Measurements from ENCODE around the gene PLA2G3.

Gene PLA2G3

DNA sequence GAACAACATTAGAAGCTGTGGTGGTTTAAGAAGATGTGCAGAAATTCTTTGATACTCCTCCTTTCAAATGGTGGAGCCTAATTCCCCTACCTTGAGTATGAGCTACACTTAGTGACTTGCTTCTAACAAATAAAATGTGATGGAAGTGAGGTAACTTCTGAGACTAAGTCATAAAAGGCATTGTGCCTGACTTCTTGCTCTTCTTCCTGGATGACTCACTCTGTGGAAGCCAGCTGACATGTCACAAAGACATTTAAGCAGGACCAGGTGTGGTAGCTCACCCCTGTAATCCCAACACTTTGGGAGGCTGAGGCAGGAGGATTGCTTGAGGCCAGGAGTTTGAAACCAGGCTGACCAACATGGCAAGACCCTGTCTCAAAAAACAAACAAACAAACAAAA lies 3.9 kb upstream of the PLA2G3 start:
- no peak for DNase-seq

GRCh38 chr22:31143537-31143936 lies 3.2 kb upstream of the PLA2G3 start:
- no peak for DNase-seq

DNA sequence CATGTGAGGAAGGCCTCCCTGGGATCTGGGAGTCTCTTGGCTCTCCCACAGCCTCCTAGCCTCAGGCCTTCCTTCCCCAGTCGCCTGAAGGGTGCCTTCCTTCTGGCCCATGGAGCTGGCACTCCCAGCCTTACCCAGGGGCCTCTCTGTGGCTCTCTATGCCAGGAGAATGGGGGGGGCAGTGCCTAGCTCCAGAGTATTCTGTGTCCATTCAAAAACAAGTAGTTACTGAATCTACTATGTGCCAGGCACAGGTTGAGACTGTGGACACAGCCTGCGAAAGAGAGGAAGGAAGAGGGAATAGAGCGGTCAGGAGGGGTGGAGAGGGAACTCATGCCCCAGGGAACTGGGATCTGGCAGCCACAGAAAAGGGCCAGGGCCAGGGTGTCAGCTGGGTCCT lies 2.7 kb upstream of the PLA2G3 start:
- no peak for DNase-seq

GRCh38 chr22:31142285-31142684 lies 2.0 kb upstream of the PLA2G3 start:
- DNase-seq, result no peak

- DNase-seq, result no peak
Observed at GRCh38 chr22:31141551-31141950, 1.2 kb upstream of the PLA2G3 start.

GRCh38 chr22:31140746-31141145 lies 438 bp upstream of the PLA2G3 start:
- no peak for DNase-seq

DNA sequence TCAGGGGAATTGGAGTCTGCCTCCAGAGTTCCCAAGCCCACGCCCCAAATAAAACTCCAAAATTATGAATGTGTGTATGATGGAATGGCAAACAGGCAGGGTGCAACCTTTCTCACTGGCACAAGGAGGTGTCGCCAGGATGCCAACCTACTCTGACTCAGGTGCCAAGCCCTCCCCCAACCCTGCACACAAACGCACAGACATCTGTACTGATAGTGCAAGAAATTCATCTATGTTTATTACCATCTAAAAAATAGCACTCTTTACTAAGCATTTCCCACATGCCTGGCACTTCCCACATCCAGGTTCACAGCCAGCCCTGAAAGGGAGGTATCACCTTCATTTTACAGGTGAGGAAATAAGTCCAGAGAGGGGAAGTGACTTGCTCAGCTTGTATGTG lies 1.2 kb downstream of the PLA2G3 start:
- no peak for DNase-seq

DNA sequence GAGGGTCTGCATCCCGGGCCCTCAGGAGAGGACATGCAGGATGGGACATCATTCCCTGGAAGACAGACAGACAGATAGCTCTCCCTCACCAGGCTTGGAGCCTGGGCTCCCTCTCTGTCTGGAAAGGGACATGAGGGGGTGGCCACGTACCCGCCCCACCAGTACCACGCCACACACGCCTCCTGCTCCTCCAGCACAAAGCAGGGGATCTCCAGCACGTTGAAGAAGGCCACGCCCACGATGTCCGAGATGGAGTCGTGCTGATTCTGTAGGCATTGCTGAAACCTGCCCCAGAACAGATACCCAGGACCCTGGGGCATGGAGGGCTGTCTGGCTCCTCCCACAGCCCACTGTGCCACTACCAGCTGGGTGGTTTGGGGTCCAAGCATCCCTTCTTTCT lies 2.2 kb downstream of the PLA2G3 start:
- no peak for DNase-seq

- DNase-seq, result no peak
Observed at GRCh38 chr22:31137721-31138120, 2.6 kb downstream of the PLA2G3 start.

GRCh38 chr22:31136711-31137110 lies 3.6 kb downstream of the PLA2G3 start:
- no peak for DNase-seq

DNA sequence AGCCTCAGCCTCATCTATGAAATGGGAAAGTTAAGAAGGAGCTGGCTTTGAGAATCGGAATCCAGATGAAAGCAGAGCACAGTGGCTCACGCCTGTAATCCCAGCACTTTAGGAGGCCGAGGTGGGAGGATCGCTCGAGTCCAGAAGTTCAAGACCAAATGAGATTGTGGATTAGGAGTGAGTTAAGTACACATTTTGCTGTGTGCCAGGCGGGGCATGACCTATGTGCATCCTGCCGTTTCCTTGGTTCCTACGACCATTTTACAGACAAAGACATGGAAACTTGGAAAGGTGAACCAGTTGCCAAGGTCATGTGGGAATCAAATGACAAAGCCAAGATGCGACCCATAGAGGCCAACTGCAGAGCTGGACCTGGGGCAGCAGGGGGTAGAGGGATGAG lies 4.2 kb downstream of the PLA2G3 start:
- DNase-seq, result no peak

DNA sequence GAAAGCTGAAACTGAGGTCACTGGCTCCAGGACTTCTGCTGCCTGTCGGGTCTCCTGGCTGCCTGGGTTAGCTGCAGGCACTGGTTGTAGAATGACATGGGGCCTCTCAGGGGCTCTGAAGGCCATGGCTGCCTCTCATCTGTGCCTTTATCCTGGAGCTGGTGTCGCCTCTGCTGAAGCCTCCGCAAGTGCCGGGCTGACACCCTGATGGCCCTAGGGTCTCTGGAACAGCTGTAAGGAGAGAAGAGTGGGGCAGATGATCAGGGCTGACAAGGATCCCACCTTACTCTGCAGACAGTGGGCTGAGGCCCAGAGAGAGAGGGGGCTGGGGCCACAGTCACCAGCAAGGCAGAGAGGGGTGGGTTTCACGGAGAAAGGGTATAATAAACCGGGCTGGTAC lies 4.6 kb downstream of the PLA2G3 start:
- no peak for DNase-seq

DNA sequence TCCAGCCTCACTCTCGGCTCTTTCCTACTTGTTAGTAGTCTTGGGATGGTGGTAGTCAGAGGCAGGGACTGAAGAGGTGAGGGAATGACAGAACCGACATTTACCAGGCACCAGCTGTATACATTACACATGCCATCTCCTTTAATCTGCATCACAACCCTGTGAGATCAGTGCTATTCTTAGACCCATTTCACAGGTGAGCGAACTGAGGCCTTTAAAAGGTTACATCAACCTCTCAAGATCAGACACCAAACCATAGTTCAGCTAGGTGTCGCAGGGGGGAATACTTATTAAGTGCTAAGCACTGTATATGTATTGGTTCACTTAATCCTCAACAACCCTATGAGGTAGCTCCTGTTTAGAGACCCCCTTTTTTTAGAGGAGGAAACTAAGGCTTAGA lies 5.6 kb downstream of the PLA2G3 start:
- DNase-seq, result no peak

DNA sequence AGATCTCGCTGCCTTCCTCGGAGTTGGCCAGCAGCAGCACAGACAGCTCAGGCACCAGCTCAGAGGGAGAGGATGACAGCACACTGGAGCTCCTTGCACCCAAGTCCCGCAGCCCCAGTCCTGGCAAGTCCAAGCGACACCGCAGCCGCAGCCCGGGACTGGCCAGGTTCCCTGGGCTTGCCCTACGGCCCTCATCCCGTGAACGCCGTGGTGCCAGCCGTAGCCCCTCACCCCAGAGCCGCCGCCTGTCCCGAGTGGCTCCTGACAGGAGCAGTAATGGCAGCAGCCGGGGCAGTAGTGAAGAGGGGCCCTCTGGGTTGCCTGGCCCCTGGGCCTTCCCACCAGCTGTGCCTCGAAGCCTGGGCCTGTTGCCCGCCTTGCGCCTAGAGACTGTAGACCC lies 6.4 kb downstream of the PLA2G3 start:
- DNase-seq, result no peak

GRCh38 chr22:31130873-31131272 lies 9.4 kb downstream of the PLA2G3 start:
- DNase-seq, result no peak

DNA sequence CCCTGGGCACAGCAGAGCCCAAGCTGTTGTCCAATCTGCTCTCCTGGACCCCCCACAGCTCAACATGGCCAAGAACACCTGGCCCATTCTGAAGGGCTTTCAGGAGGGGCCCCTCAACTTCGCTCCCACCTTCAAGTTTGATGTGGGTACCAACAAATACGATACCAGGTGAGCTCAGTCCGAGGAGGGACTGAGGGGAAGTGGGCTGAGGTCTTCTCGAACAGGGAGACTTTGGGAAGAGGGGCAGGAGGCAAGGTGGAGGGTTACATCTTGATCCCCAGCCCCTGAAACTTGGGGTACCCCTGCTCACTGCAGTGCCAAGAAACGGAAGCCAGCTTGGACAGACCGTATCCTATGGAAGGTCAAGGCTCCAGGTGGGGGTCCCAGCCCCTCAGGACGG lies 12.2 kb downstream of the PLA2G3 start:
- DNase-seq, result no peak

GRCh38 chr22:31127181-31127772 lies 13.0 kb downstream of the PLA2G3 start:
- no peak for DNase-seq

GRCh38 chr22:31126869-31127175 lies 13.5 kb downstream of the PLA2G3 start:
- DNase-seq, result no peak

GRCh38 chr22:31126128-31126868 lies 14.0 kb downstream of the PLA2G3 start:
- DNase-seq, result peak; percentile 56

GRCh38 chr22:31125521-31126117 lies 14.7 kb downstream of the PLA2G3 start:
- no peak for DNase-seq

- DNase-seq, result no peak
Observed at GRCh38 chr22:31124811-31125465, 15.4 kb downstream of the PLA2G3 start.

DNA sequence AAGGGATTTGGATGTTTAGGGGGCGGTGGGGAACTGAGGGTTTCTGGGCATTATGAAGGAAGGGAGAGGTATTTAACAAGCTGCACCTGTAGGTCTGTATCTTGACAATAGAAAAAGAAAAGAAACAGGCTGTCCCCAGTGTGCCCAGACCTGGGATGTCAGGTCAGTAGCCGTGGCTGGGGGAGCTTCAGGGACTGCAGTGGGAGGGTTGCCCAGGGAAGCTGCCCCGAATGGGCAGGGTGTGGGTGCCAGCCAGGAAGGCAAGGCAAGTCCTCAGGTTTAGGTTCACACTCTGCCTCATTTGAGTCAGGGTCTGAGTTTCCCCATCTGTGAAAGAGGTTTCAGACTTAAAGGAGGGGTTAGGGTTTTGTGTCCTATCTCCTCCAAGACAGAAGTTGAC lies 16.0 kb downstream of the PLA2G3 start:
- DNase-seq, result no peak

DNA sequence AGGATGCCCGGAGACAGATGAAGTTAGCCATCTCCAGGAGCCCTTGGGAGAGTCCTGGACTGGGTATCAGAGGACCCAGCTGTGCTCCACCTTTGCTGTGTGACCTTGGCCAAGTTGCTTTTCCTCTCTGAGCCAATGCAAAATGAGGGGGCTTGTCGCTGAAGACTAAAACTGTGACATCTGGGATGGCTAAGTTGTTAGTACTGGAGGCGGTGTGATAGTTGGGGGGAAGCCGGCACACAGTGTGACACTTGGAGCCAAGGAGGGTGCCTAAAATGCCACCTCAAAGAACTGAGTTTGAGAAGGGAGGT lies 17.1 kb downstream of the PLA2G3 start:
- DNase-seq, result peak; percentile 0

- peak; percentile 58 for DNase-seq
Observed at GRCh38 chr22:31122532-31123291, 17.6 kb downstream of the PLA2G3 start, which contains the start of gene INPP5J. Gene INPP5J (plus strand): TSS chr22:31122966. CDS start chr22:31123015, 49 bp downstream.

Data from DMS79 treated with DMSO at 0.1 percent for 48 hours (cell line).